IPS-18c (cell line): ENCODE data around the gene NAGK.
"Not testable (repeated sequence)": the region's sequence is repeated elsewhere in the genome, so short reads cannot be mapped to it uniquely, and the experiment has no call there.

Experiments
- H3K4me3 ChIP-seq: 2 replicates; pipeline ENCODE4 v1.7.0; 2013; ENCODE audit warnings: low read depth, mild to moderate bottlenecking, low read length, moderate library complexity; ENCODE audit not compliant: insufficient read depth
- H3K9me3 ChIP-seq: one replicate; pipeline ENCODE4 v1.6.1; 2013; ENCODE audit warnings: mild to moderate bottlenecking, low read length, moderate library complexity; ENCODE audit not compliant: control insufficient read depth, insufficient read depth

Gene NAGK

GRCh38 chr2:71091808-71092207 lies 23.4 kb downstream of the NAGK start:
- not testable (repeated sequence) for H3K9me3 ChIP-seq, H3K4me3 ChIP-seq

GRCh38 chr2:71092491-71093260 lies 24.2 kb downstream of the NAGK start:
- H3K9me3 ChIP-seq, H3K4me3 ChIP-seq: not testable (repeated sequence)

DNA sequence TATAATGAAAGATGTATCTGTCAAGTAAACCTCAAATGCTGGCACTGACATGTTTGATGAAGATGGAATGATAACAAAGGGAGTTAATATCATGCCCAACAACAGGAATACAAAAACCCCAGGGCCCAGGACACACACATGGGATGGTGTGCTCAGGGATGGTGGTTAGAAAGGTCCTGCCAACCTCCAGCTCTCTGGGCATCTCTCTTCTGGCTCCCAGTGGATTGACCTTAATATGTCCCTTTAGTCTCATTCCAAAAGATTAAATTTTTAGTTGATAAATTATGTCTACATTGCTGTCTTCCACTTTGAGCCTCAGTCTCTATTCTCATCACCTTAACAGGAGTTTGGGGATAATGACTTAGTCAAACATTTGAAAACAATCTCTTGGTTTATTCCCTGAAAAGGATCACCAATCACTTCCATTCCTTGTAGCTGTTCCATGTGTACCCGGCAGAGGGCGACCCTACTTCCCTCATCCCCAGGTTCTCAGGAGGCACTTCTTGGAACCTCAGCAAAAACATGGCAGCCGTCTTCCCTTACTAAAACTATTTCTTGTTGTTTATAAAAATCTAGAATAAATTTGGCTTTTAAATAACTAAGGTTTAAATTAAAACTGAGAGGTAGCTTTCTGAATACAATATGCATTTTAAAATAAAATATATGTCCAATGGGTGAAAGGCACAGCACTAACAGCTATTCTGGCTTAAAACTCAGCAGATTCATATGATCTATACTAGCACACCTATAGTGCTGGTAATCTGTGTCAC lies 31.9 kb downstream of the NAGK start:
- Histone ChIP-seq H3K9me3 (peaks cover 1% of the 10 kb centered on the region), H3K4me3 (no peak overlapping the region)

DNA sequence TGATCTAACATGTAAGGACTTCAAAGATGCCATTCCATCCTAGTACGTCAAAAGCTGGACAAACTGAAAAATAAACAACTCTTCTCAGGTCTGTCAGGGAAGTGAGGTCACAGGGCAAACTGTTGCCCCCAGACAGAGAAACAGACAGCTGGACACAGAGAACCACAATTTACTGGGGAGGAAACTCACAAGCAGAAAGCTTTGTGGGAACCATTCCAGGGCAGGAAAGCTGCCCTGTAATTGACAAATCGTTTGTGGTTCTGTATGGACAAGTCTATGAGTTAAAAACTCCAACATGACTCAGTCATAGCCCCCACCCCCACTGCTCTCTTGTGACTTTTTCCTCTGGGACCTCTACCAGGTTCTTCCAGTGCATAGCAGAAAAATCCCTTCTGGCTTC lies 33.2 kb downstream of the NAGK start:
- H3K4me3 ChIP-seq, result no peak overlapping the region
- H3K9me3 ChIP-seq, result peaks cover 3% of the 10 kb centered on the region

DNA sequence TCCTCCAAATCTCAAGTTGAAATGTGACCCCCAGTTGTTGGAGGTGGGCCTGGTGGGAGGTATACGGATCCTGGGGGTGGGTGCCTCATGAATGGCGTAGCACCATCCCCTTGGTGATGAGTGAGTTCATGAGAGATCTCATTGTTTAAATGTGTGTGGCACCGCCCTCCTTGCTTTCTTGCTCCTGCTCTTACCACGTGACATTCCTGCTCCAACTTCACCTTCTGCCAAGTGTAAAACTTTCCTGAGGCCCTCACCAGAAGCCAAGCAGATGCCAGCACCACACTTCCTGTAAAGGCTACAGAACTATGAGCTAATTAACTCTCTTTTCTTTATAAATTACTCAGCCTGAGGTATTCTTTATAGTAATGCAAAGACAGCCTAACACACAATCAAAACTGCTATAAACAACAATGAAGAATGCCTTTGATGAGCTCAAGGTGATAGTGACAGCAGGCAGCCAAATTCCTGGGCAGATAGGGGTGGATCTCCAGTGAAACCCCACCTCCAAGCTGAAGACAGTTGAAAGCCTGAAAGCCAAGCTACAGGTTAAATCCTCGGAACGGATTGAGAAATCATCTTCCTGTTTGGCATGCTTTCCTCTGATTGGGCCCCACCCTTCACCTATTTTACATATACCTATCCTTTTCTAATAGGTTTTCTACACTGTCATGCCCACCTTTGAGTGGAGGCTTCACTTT lies 34.7 kb downstream of the NAGK start:
- Histone ChIP-seq H3K9me3 (peaks cover 3% of the 10 kb centered on the region), H3K4me3 (no peak overlapping the region)

GRCh38 chr2:71103809-71104208 lies 35.4 kb downstream of the NAGK start:
- H3K9me3 ChIP-seq, result peaks cover 3% of the 10 kb centered on the region
- no peak overlapping the region; the same call in 1 of the 2 replicates for H3K4me3 ChIP-seq

DNA sequence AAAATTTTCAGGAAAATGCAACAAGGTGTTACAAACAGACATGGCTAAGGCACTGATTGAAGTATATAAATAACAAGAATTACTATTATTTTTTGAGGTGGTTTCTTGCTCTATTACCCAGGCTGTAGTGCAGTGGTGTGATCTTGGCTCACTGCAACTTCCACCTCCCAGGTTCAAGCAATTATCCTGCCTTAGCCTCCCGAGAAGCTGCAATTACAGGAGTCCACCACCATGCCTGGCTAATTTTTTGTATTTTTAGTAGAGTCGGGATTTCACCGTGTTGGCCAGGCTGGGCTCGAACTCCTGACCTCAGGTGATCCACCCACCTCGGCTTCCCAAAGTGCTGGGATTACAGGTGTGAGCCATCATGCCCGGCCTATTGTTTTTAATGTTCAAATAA lies 38.0 kb downstream of the NAGK start:
- H3K4me3 ChIP-seq, H3K9me3 ChIP-seq: not testable (repeated sequence)

GRCh38 chr2:71108091-71108490 lies 39.6 kb downstream of the NAGK start:
- no peak overlapping the region for H3K4me3 ChIP-seq
- H3K9me3 ChIP-seq, result peaks cover 3% of the 10 kb centered on the region

- H3K4me3 ChIP-seq, result no peak overlapping the region
- no peaks in the 10 kb centered on the region for H3K9me3 ChIP-seq
Observed at GRCh38 chr2:71113843-71114242, 45.4 kb downstream of the NAGK start.

DNA sequence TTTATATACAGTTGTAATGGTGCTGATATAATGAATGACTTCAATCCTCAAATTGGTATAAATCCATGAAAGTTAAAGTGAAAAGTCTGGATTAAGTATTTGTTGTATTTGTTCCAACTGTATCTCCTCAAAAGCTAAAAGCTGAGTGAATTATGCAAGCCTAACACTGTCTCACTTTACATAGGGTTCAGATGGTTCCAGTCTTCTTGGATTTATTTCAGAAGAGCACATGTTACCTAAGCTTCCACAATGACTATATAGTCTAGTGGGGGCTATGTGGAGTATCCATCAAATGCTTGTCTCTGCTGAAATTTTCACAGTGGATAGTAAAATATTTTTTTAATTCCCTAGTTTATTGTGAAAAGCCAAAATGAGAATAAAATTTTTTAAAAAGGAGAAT lies 48.6 kb downstream of the NAGK start:
- H3K9me3 ChIP-seq, result no peaks in the 10 kb centered on the region
- H3K4me3 ChIP-seq, result no peak overlapping the region

DNA sequence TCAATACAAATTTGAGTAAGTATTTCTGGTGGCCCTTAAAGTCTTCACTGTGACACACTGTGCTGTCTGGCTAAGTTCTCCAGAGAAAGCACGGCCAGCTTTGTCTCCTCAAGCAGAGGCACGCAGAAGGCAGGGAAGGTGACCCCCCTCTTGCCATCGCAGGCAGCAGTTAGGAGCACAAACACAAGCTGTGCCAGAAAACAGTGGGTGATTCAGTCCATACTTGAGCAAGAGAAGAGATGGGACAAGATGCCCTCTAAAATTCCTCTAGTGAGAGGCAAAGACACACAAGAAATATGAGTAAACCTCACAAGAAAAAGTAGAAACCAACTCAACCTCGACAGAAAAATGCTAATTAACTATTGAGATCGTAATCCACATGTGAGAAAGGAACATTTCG lies 51.7 kb downstream of the NAGK start:
- H3K9me3 ChIP-seq, result no peaks in the 10 kb centered on the region
- H3K4me3 ChIP-seq, result no peak overlapping the region

DNA sequence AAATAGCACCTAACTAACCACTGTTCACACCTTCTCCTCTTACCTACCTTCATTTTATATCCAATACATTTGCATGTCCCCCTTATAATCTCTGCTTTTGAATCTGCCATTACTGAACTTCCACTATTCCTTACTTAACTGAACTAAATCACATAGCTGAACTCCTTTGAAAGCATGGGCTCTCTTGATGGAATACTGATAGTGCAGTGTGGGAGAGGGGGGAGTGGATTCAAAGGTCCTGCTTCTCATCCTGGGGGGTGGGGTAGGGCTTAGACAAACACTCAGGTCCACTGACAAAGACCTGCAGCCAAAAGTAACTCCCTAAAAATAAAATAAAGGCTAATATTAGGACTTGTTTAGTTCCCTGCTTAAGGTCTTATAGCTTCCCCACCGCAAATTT lies 53.0 kb downstream of the NAGK start:
- H3K4me3 ChIP-seq, result no peak overlapping the region
- H3K9me3 ChIP-seq, result no peaks in the 10 kb centered on the region

GRCh38 chr2:71122387-71123298 lies 54.2 kb downstream of the NAGK start:
- H3K9me3 ChIP-seq, result no peaks in the 10 kb centered on the region

DNA sequence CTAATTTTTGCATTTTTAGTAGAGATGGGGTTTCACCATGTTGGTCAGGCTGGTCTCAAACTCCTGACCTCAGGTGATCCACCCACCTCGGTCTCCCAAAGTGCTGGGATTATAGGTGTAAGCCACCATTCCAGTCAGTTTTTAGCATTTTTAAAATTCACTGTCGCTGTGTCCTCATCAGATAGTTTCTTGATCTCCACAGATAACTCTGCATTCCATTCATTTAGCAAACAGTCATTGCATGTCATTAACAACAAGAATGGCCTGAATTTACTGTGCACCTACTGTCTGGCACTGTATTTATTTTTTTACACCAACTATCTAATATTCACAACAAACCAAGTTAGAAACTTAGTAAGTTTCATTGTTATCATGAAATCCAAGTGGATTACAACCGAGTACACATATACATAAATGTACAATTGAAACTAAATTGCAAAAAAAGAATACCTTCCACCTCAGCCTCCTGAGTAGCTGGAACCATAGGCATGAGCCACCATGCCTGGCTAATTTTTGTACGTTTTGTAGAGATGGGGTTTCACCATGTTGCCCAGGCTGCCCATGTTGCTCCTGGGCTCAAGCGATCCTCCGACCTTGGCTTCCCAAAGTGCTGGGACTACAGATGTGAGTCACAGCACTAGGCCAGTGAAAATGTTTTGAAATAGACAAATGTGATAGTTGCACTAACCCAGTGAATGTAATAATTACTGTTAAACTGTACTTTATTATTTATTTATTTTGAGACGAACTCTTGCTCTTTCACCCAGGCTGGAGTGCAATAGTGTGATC lies 57.3 kb downstream of the NAGK start:
- Histone ChIP-seq H3K9me3 (no peaks in the 10 kb centered on the region), H3K4me3 (no peak overlapping the region)

More at GRCh38 chr2:71122387-71123298, 54.2 kb downstream of the NAGK start:
- H3K4me3 ChIP-seq, result no peak overlapping the region

GRCh38 chr2:71126957-71127356 lies 58.5 kb downstream of the NAGK start:
- Histone ChIP-seq H3K9me3 (no peaks in the 10 kb centered on the region), H3K4me3 (no peak overlapping the region)
